ENCODE measurements around the gene OSBPL2. TPM values are rescaled to one million over a fixed set of nuclear protein-coding genes. Genes with fewer than 3 reads are reported as not detected.

OSBPL2 gene
- total RNA-seq, 1 experiment from 2014 or later = 36.9 TPM

DNA sequence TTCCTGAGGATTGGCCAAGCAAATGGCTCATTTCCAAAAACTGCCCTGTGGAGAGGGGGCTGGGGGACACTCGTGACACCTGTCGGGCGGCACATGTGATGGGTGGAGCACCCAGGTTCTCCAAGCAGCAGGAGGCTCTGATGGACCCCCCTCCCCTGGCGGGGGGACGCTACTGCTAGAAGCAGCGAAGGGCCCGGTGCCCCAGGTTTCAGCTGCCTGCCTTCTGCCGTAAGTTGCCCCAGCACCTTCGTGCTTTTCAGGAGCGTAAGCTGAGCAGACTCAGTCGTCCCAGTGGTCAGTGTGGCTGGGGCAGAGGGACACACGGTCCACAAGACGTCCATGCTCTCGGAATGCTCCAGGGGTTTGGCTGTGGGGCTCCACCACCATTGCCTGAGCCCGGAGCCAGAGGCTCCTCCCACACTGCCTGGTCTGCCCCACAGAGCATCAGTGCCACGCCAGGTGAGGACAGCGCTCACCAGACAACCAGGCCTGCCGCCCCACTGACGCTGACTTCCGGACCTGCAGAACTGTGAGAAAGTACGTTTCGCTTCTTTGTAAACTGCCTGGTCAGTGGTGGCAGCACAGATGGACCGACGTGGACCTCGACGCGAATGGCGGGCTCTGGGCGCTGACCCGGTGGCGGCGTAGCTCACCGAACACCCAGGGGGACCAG lies 60.4 kb downstream of the OSBPL2 start:
- Histone ChIP-seq H3K4me3 (replicated peaks in 1 of 2; ENCODE audit: low read depth in 1 of 2, low read length in 2 of 2) (no peak overlapping the region), H2AFZ (ENCODE audit: low read depth, low read length, poor library complexity, severe bottlenecking) (no peak overlapping the region), H3K36me3 (ENCODE audit: control insufficient read depth in 1 of 2, insufficient read depth in 2 of 2, low read length in 2 of 2) (peaks cover 5 to 8% of the 10 kb centered on the region in 2 experiments; a peak in 2 of 4 replicates), H3K9ac (ENCODE audit: low read length) (no peak overlapping the region), H3K4me1 (ENCODE audit: control insufficient read depth in 1 of 2, insufficient read depth in 2 of 2, low read length in 2 of 2) (peaks cover 5 to 14% of the 10 kb centered on the region in 2 experiments; a peak in 3 of 4 replicates), H3K79me2 (ENCODE audit: insufficient read depth, low read length) (peaks cover 9% of the 10 kb centered on the region), H3K27me3 (ENCODE audit: insufficient read depth, low read length) (no peaks in the 10 kb centered on the region), H3K9me3 (ENCODE audit: control insufficient read depth in 1 of 2, insufficient read depth in 1 of 2, low read depth in 1 of 2, low read length in 2 of 2) (no peaks in the 10 kb centered on the region), H3K4me2 (ENCODE audit: low read length) (no peak overlapping the region), H3K9me2 (ENCODE audit: insufficient read depth) (no peaks in the 10 kb centered on the region), H4K20me1 (ENCODE audit: insufficient read depth) (peaks cover 2% of the 10 kb centered on the region; the same call in 1 of the 2 replicates), H3K27ac (ENCODE audit: low read depth, low read length) (no peak overlapping the region)
- no TSS peak for BruUV-seq (replicated peaks)
- RAD21 ChIA-PET (ENCODE audit: low non-redundant PET in 1 of 2, low total read pairs in 2 of 2, uncharacterized antibody in 2 of 2, unreplicated experiment in 2 of 2) = no interaction called here
- POLR2A ChIA-PET = no interaction called here
- CTCF ChIA-PET = interaction anchor here (1.3 kb wide), 1 partner anchor 84 kb away, joined by 4 read pairs; no protein-coding TSS in a partner anchor
- no peak for DNase-seq (ENCODE audit: low read depth, low spot score)
- intact Hi-C loops (cut with micrococcal nuclease) = no loop called here
- ATAC-seq = no peak
- TF ChIP-seq YY1 (IDR thresholded peaks at IDR 0.05; ENCODE audit: extremely low read depth, insufficient replicate concordance, low read depth, low read length) = no peak

DNA sequence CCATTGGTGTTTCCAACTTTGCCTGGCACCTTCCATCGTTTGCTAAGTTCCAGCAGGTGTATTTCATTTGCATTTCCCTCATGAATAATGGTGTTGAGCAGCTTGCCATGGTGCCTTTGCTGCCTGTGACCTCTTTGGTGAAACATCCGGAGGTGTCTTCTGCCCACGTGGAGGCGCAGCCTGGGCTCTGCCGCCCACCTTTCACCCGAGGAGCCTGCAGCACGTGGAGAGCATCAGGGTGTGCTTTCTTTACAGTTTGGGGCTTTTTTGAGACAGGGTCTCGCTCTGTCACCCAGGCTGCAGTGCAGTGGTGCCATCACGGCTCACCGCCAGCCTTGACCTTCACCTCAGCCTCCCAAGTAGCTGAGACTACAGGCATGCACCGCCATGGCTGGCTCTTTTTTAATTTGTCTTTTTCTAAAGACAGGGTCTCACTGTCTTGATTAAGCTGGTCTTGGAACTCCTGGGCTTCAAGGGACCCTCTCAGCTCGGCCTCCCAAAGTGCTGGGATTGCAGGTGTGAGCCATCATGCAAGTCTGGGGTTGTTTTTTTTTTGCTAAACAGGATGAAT lies 61.4 kb downstream of the OSBPL2 start:
- ATAC-seq = no peak
- Histone ChIP-seq H3K4me3 (replicated peaks in 1 of 2; ENCODE audit: low read depth in 1 of 2, low read length in 2 of 2) (no peak overlapping the region), H2AFZ (ENCODE audit: low read depth, low read length, poor library complexity, severe bottlenecking) (no peak overlapping the region), H3K4me1 (ENCODE audit: control insufficient read depth in 1 of 2, insufficient read depth in 2 of 2, low read length in 2 of 2) (peaks cover 13 to 25% of the 10 kb centered on the region in 2 experiments), H3K36me3 (ENCODE audit: control insufficient read depth in 1 of 2, insufficient read depth in 2 of 2, low read length in 2 of 2) (peaks cover 6 to 18% of the 10 kb centered on the region in 2 experiments; a peak in 2 of 4 replicates), H3K9me2 (ENCODE audit: insufficient read depth) (no peaks in the 10 kb centered on the region), H4K20me1 (ENCODE audit: insufficient read depth) (peaks cover 13% of the 10 kb centered on the region; the same call in 1 of the 2 replicates), H3K4me2 (ENCODE audit: low read length) (no peak overlapping the region), H3K9me3 (ENCODE audit: control insufficient read depth in 1 of 2, insufficient read depth in 1 of 2, low read depth in 1 of 2, low read length in 2 of 2) (no peaks in the 10 kb centered on the region), H3K27ac (ENCODE audit: low read depth, low read length) (no peak overlapping the region), H3K9ac (ENCODE audit: low read length) (no peak overlapping the region), H3K79me2 (ENCODE audit: insufficient read depth, low read length) (peaks cover 20% of the 10 kb centered on the region), H3K27me3 (ENCODE audit: insufficient read depth, low read length) (no peaks in the 10 kb centered on the region)
- ChIA-PET POLR2A (no interaction called here), RAD21 (ENCODE audit: low non-redundant PET in 1 of 2, low total read pairs in 2 of 2, uncharacterized antibody in 2 of 2, unreplicated experiment in 2 of 2) (no interaction called here), CTCF (interaction anchor here (1.3 kb wide), 1 partner anchor 83 kb away, joined by 4 read pairs; no protein-coding TSS in a partner anchor)
- DNase-seq (ENCODE audit: low read depth, low spot score) = no peak
- no TSS peak for BruUV-seq (replicated peaks)
- TF ChIP-seq SP1 (IDR thresholded peaks at IDR 0.05; ENCODE audit: low read depth) (no peak), POLR2AphosphoS5 (IDR thresholded peaks at IDR 0.05; ENCODE audit: low read depth, low read length) (no peak), CBX3 (IDR thresholded peaks at IDR 0.05; ENCODE audit: low read depth) (no peak), CEBPB (IDR thresholded peaks at IDR 0.05; ENCODE audit: low read depth) (no peak), SRF (IDR thresholded peaks at IDR 0.05; ENCODE audit: low read depth) (no peak), EZH2phosphoT487 (IDR thresholded peaks at IDR 0.05; ENCODE audit: borderline replicate concordance) (no peak), RAD21 (IDR thresholded peaks at IDR 0.05; ENCODE audit: low read depth) (no peak), ZFX (IDR thresholded peaks at IDR 0.05) (no peak), JUND (IDR thresholded peaks at IDR 0.05) (no peak)
- TF ChIP-seq, protein P1, sequence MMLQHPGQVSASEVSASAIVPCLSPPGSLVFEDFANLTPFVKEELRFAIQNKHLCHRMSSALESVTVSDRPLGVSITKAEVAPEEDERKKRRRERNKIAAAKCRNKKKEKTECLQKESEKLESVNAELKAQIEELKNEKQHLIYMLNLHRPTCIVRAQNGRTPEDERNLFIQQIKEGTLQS (IDR thresholded peaks at IDR 0.05) = no peak
- TF ChIP-seq, protein P2, sequence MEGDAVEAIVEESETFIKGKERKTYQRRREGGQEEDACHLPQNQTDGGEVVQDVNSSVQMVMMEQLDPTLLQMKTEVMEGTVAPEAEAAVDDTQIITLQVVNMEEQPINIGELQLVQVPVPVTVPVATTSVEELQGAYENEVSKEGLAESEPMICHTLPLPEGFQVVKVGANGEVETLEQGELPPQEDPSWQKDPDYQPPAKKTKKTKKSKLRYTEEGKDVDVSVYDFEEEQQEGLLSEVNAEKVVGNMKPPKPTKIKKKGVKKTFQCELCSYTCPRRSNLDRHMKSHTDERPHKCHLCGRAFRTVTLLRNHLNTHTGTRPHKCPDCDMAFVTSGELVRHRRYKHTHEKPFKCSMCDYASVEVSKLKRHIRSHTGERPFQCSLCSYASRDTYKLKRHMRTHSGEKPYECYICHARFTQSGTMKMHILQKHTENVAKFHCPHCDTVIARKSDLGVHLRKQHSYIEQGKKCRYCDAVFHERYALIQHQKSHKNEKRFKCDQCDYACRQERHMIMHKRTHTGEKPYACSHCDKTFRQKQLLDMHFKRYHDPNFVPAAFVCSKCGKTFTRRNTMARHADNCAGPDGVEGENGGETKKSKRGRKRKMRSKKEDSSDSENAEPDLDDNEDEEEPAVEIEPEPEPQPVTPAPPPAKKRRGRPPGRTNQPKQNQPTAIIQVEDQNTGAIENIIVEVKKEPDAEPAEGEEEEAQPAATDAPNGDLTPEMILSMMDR (IDR thresholded peaks at IDR 0.05 in 2 of 3, conservative IDR thresholded peaks at IDR 0.05 in 1 of 3; ENCODE audit: borderline replicate concordance in 1 of 3, insufficient read depth in 1 of 3, low read depth in 2 of 3, low read length in 2 of 3) = no peak
- intact Hi-C loops (cut with micrococcal nuclease) = loop anchor here (5.0 to 10.0 kb wide), 3 partner anchors 68 to 505 kb away; partner anchors contain the start of genes LAMA5 and OGFR

All from HCT116 (cell line).